Psoas muscle (tissue), 8 donors: Measurements from ENCODE around the gene ADAMTS16. TPM values are rescaled to one million over a fixed set of nuclear protein-coding genes. Genes with fewer than 3 reads are reported as not detected.

Experiments used
- ATAC-seq, 4 donors: fragments of 200-7000 bp; cut with Tn5 transposase; one replicate each; pipeline ENCODE4 v1.9.1; 2020; ENCODE audit warnings: moderate library complexity in 3 of 4, mild to moderate bottlenecking in 2 of 4
- DNase-seq, 2 donors: peaks; one replicate each; pipeline ENCODE4 v3.0.0-alpha.2; 2020
- H3K27ac ChIP-seq: fragments of 200-600 bp; one replicate; pipeline ENCODE4 v1.8.0; 2022
- H3K27me3 ChIP-seq, 3 donors: fragments of 200-600 bp in 1 of 3; one replicate each; pipeline versions ENCODE4 v1.6.1 to v1.8.0; 2013 to 2022; ENCODE audit warnings: low read length in 2 of 3, mild to moderate bottlenecking in 2 of 3, moderate library complexity in 1 of 3; ENCODE audit not compliant: insufficient read depth in 3 of 3
- H3K36me3 ChIP-seq, 2 donors: fragments of 200-600 bp in 1 of 2; one replicate each; pipeline versions ENCODE4 v1.6.1 to v1.8.0; 2013 to 2022; ENCODE audit warnings: low read depth in 1 of 2, mild to moderate bottlenecking in 1 of 2, moderate library complexity in 1 of 2; ENCODE audit not compliant: insufficient read depth in 1 of 2
- H3K4me1 ChIP-seq: fragments of 200-600 bp; one replicate; pipeline ENCODE4 v1.8.0; 2022
- H3K4me3 ChIP-seq: fragments of 200-600 bp; one replicate; pipeline ENCODE4 v1.8.0; 2022; ENCODE audit warnings: mild to moderate bottlenecking
- H3K9me3 ChIP-seq: fragments of 200-600 bp; one replicate; pipeline ENCODE4 v1.8.0; 2022
- WGBS, 3 donors: extraction: QIAGEN DNeasy Blood & Tissue Kit; methylation state at CpG; one replicate each; pipeline versions ENCODE4 v1.1.6 to v1.1.7; 2013; 5-methylcytosine and 5-hydroxymethylcytosine counted together
- intact Hi-C, 2 donors: fragments of 100-400 bp; cut with DNase I; formaldehyde crosslinking; loops; one replicate each; pipeline versions ENCODE4 v1.11.0 to v1.14.2; 2022
- polyA plus RNA-seq, 3 donors: library from polyadenylated mRNA; stranded (reverse); fragments of 200-250 nt; gene quantifications; one replicate each; pipeline ENCODE4 v1.2.3, GENCODE V29; 2013
- total RNA-seq, 4 donors: library from RNA; stranded (reverse); fragmentation: NEBNext Ultra II Directional in 2 of 4; extraction: Animal tissue kit (Norgen Biotek cat#: 25700) in 2 of 4; gene quantifications; one replicate each; pipeline versions ENCODE4 v1.2.1 to v1.2.4, GENCODE V29; 2021 to 2023
- TF ChIP-seq, protein P1 (sequence below): fragments of 200-600 bp; IDR thresholded peaks from one replicate; pipeline ENCODE4 v1.8.0; 2022; ENCODE audit warnings: antibody characterized with exemption
- donor health status: healthy with polysubstance abuse.
- donor health status: DM: no; HTN: no; CAD: no; lungs with moderate emphysema.
- donor health status: Bipolar disorder and iron deficiency.
- donor health status: healthy.
- donor health status: DM: yes; HTN: yes; CAD: no.
- donor health status: DM: no; HTN: no; CAD: no.
- donor health status: DM: no; HTN: no; CAD: no.
- donor health status: DM: yes; HTN: yes; CAD: no.

Gene ADAMTS16
- total and polyA plus RNA-seq, 7 donors = 0.01 to 0.27 (median 0.06) TPM; not detected in 1

GRCh38 chr5:5344606-5345005 lies 204.5 kb downstream of the ADAMTS16 start:
- TF ChIP-seq, protein P1, sequence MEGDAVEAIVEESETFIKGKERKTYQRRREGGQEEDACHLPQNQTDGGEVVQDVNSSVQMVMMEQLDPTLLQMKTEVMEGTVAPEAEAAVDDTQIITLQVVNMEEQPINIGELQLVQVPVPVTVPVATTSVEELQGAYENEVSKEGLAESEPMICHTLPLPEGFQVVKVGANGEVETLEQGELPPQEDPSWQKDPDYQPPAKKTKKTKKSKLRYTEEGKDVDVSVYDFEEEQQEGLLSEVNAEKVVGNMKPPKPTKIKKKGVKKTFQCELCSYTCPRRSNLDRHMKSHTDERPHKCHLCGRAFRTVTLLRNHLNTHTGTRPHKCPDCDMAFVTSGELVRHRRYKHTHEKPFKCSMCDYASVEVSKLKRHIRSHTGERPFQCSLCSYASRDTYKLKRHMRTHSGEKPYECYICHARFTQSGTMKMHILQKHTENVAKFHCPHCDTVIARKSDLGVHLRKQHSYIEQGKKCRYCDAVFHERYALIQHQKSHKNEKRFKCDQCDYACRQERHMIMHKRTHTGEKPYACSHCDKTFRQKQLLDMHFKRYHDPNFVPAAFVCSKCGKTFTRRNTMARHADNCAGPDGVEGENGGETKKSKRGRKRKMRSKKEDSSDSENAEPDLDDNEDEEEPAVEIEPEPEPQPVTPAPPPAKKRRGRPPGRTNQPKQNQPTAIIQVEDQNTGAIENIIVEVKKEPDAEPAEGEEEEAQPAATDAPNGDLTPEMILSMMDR = no peak
- no peaks in the 10 kb centered on the region for H3K9me3 ChIP-seq
- H3K4me1 ChIP-seq = peaks cover 25% of the 10 kb centered on the region
- peaks cover 0 to 2% (median 0%) of the 10 kb centered on the region in 3 donors for H3K27me3 ChIP-seq
- no peaks in the 10 kb centered on the region for H3K36me3 ChIP-seq
- no peak overlapping the region for H3K4me3 ChIP-seq
- 50 to 72% (median 58%) methylated on average over 5 of the region's 5 CpGs for WGBS, 3 donors
- DNase-seq (no peak), ATAC-seq (no peak)
- intact Hi-C loops = loop anchor here in 1 of 2 donors (5.0 kb wide), 2 partner anchors 137 to 202 kb away; partner anchors contain the start of gene ADAMTS16
- no peak overlapping the region for H3K27ac ChIP-seq

DNA sequence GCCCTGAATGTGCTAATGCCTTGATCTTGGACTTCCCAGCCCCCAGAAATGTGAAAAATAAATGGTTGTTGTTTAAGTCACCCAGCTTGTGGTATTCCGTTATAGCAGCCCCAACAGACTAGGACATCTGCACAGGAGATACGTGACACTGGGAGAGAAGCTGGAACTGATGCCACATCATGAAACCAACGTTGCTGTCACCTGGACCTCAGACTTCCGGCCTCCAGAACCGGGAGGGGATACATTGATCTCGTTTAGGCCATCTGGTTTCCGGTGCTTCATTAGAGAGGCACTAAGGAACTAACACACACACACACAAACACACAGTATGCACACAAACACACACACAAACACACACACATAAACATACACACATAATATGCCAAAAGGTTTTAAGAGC lies 207.3 kb downstream of the ADAMTS16 start:
- H3K4me3 ChIP-seq = no peak overlapping the region
- no peak overlapping the region for H3K27ac ChIP-seq
- TF ChIP-seq, protein P1 = no peak
- DNase-seq = no peak
- no peak for ATAC-seq
- intact Hi-C loops = no loop called here
- 88 to 91% (median 88%) methylated on average over 7 of the region's 7 CpGs for WGBS, 3 donors
- no peaks in the 10 kb centered on the region for H3K36me3 ChIP-seq
- peaks cover 0 to 2% (median 0%) of the 10 kb centered on the region in 3 donors for H3K27me3 ChIP-seq
- no peaks in the 10 kb centered on the region for H3K9me3 ChIP-seq
- peaks cover 11% of the 10 kb centered on the region for H3K4me1 ChIP-seq

- Histone ChIP-seq H3K27me3 (peaks cover 0 to 2% (median 0%) of the 10 kb centered on the region in 3 donors), H3K9me3 (no peaks in the 10 kb centered on the region), H3K27ac (no peak overlapping the region), H3K4me1 (peaks cover 11% of the 10 kb centered on the region), H3K4me3 (no peak overlapping the region), H3K36me3 (no peaks in the 10 kb centered on the region)
- TF ChIP-seq, protein P1 = no peak
- WGBS, 3 donors = 59 to 63% (median 61%) methylated on average over 10 of the region's 10 CpGs
- intact Hi-C loops = no loop called here
- ATAC-seq (no peak), DNase-seq (peak in 1 of 2 donors; percentile 38)
Measured at GRCh38 chr5:5348135-5348534, 208.0 kb downstream of the ADAMTS16 start.

DNA sequence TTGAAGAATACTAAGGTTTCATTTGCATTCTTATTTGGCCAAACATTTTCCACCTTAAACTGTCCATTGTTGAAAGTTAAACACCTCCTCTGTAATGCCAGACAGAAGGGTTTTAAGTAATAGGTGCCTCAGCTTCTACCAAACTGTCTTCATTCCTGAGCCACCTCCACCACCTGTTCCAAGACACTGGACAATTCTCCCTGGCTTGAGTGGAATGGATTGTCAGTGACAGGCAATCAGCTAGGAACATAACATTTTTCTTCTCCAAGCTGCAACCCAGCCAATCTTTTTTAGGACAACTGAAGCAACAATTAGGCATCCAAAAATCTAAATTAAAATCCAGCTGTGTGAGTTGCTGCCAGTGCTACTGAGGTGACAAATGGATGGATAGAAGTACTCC lies 208.4 kb downstream of the ADAMTS16 start:
- intact Hi-C loops = no loop called here
- Histone ChIP-seq H3K36me3 (no peaks in the 10 kb centered on the region), H3K27me3 (peaks cover 0 to 2% (median 0%) of the 10 kb centered on the region in 3 donors), H3K4me3 (no peak overlapping the region), H3K9me3 (no peaks in the 10 kb centered on the region), H3K4me1 (peaks cover 11% of the 10 kb centered on the region), H3K27ac (no peak overlapping the region)
- DNase-seq (no peak), ATAC-seq (no peak)
- TF ChIP-seq, protein P1 = no peak

DNA sequence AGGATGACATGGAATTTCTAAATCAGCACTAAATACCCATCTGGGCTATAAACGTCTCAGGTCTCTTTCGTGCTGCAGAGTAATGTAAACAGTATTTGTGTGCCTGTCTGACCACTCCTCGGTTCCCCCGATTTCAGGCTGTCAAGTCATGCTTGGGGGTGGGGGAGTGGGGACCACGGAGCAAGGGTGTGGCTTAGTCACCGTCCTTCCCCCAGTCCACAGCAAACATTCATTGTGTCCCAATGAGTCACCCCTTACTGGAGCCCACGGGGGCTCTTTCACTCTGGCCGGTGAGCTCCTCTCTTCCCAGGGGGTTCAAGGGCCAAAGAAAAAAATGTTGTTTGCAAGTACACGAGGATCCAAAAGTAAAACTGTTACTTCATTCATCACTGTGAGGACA lies 210.0 kb downstream of the ADAMTS16 start:
- DNase-seq (no peak), ATAC-seq (no peak)
- H3K4me1 ChIP-seq = peaks cover 3% of the 10 kb centered on the region
- peaks cover 0 to 2% (median 0%) of the 10 kb centered on the region in 3 donors for H3K27me3 ChIP-seq
- no peak overlapping the region for H3K27ac ChIP-seq
- 49 to 56% (median 51%) methylated on average over 9 of the region's 9 CpGs for WGBS, 3 donors
- intact Hi-C loops = no loop called here
- H3K9me3 ChIP-seq = no peaks in the 10 kb centered on the region
- TF ChIP-seq, protein P1 = no peak
- no peaks in the 10 kb centered on the region for H3K36me3 ChIP-seq
- no peak overlapping the region for H3K4me3 ChIP-seq
